ENCODE data around the gene NLGN2. TPM values are rescaled to one million over a fixed set of nuclear protein-coding genes. Genes with fewer than 3 reads are reported as not detected.

The NLGN2 gene
- polyA plus RNA-seq, 1 donor: 28.1 TPM

GRCh38 chr17:7410634-7411426 lies 3.2 kb downstream of the NLGN2 start:
- DNase-seq: no peak

GRCh38 chr17:7411427-7411750 lies 3.7 kb downstream of the NLGN2 start:
- DNase-seq: no peak

GRCh38 chr17:7413346-7413985 lies 5.8 kb downstream of the NLGN2 start:
- no peak for DNase-seq

- DNase-seq: no peak
Measured at GRCh38 chr17:7414837-7415236, 7.2 kb downstream of the NLGN2 start.

- no peak for DNase-seq
Measured at GRCh38 chr17:7415784-7416183, 8.1 kb downstream of the NLGN2 start.

GRCh38 chr17:7416323-7416722 lies 8.7 kb downstream of the NLGN2 start:
- no peak for DNase-seq

- no peak for DNase-seq
Measured at GRCh38 chr17:7417056-7417655, 9.5 kb downstream of the NLGN2 start.

- no peak for DNase-seq
Measured at GRCh38 chr17:7418472-7419152, 11.0 kb downstream of the NLGN2 start.

GRCh38 chr17:7419819-7420610 lies 12.4 kb downstream of the NLGN2 start, which contains the start of gene SPEM1:
SPEM1 (plus strand) TSS chr17:7420324; CDS start chr17:7420385, 61 bp downstream.
- peak; percentile 43 for DNase-seq

GRCh38 chr17:7421186-7421585 lies 13.5 kb downstream of the NLGN2 start:
- no peak for DNase-seq

- no peak for DNase-seq
Measured at GRCh38 chr17:7423679-7424078, 16.0 kb downstream of the NLGN2 start.

GRCh38 chr17:7425316-7425715 lies 17.7 kb downstream of the NLGN2 start, which contains the start of gene SPEM2:
SPEM2 (plus strand) TSS chr17:7425616; CDS start chr17:7425689, 73 bp downstream.
- DNase-seq: no peak

GRCh38 chr17:7425756-7426155 lies 18.1 kb downstream of the NLGN2 start:
- no peak for DNase-seq

- no peak for DNase-seq
Measured at GRCh38 chr17:7426203-7426863, 18.7 kb downstream of the NLGN2 start.

GRCh38 chr17:7426896-7427489 lies 19.3 kb downstream of the NLGN2 start:
- DNase-seq: no peak

- DNase-seq: no peak
Measured at GRCh38 chr17:7427549-7427948, 19.9 kb downstream of the NLGN2 start.

GRCh38 chr17:7428557-7428956 lies 20.9 kb downstream of the NLGN2 start, which contains the start of gene SPEM3:
SPEM3 (plus strand) TSS chr17:7428857; CDS start chr17:7428903, 46 bp downstream.
- DNase-seq: no peak

GRCh38 chr17:7429722-7430121 lies 22.1 kb downstream of the NLGN2 start:
- no peak for DNase-seq

- no peak for DNase-seq
Measured at GRCh38 chr17:7431231-7431630, 23.6 kb downstream of the NLGN2 start.

GRCh38 chr17:7432296-7432695 lies 24.7 kb downstream of the NLGN2 start:
- no peak for DNase-seq

All from left kidney (tissue), 2 donors.